Head of caudate nucleus (tissue), 42 donors: ENCODE results near the gene SOX30.
A peak's percentile ranks its signal among the peaks of the same experiment; 100 is the strongest.

Experiments used
- DNase-seq, 42 donors: peaks; one replicate each; pipeline versions ENCODE4 v3.0.0 to v3.0.0-alpha.2; 2020 to 2021; ENCODE audit warnings: mixed read lengths in 7 of 42
- intact Hi-C: fragments of 100-400 bp; cut with DNase I; formaldehyde crosslinking; loops from one replicate; pipeline ENCODE4 v1.15.0; 2022

The SOX30 gene

GRCh38 chr5:157668356-157668755 lies 16.1 kb upstream of the SOX30 start:
- no peak for DNase-seq
- intact Hi-C loops: no loop called here

- no peak for DNase-seq
- intact Hi-C loops: no loop called here
These were observed 13.3 kb upstream of the SOX30 start for GRCh38 chr5:157665467-157666070.

GRCh38 chr5:157659868-157660660 lies 7.8 kb upstream of the SOX30 start:
- intact Hi-C loops: no loop called here
- no peak for DNase-seq

GRCh38 chr5:157658893-157659292 lies 6.7 kb upstream of the SOX30 start:
- intact Hi-C loops: no loop called here

GRCh38 chr5:157657516-157657915 lies 5.3 kb upstream of the SOX30 start:
- intact Hi-C loops: no loop called here
- DNase-seq: no peak

More at GRCh38 chr5:157658893-157659292, 6.7 kb upstream of the SOX30 start:
- no peak for DNase-seq

- intact Hi-C loops: no loop called here
- DNase-seq: peak in 33 of 42 donors; percentile 18 to 72 (median 41)
These were observed 438 bp downstream of the SOX30 start for GRCh38 chr5:157651623-157652376.

GRCh38 chr5:157650991-157651611 lies 1.1 kb downstream of the SOX30 start:
- DNase-seq: no peak
- intact Hi-C loops: no loop called here

GRCh38 chr5:157649101-157649500 lies 3.1 kb downstream of the SOX30 start:
- intact Hi-C loops: no loop called here
- no peak for DNase-seq

- DNase-seq: no peak
- intact Hi-C loops: no loop called here
These were observed 3.8 kb downstream of the SOX30 start for GRCh38 chr5:157648275-157648990.

- DNase-seq: no peak
- intact Hi-C loops: no loop called here
These were observed 11.7 kb downstream of the SOX30 start for GRCh38 chr5:157640406-157641066.

GRCh38 chr5:157630341-157630740 lies 21.9 kb downstream of the SOX30 start:
- DNase-seq: no peak
- intact Hi-C loops: no loop called here

- DNase-seq: no peak
- intact Hi-C loops: no loop called here
These were observed 25.4 kb downstream of the SOX30 start for GRCh38 chr5:157626831-157627230.

GRCh38 chr5:157624144-157624543 lies 28.1 kb downstream of the SOX30 start:
- intact Hi-C loops: no loop called here
- no peak for DNase-seq

GRCh38 chr5:157620776-157621175 lies 31.5 kb downstream of the SOX30 start:
- intact Hi-C loops: no loop called here
- DNase-seq: no peak

- DNase-seq: no peak
- intact Hi-C loops: no loop called here
These were observed 34.0 kb downstream of the SOX30 start for GRCh38 chr5:157618191-157618765.

GRCh38 chr5:157616785-157617184 lies 35.5 kb downstream of the SOX30 start:
- DNase-seq: no peak
- intact Hi-C loops: no loop called here

- intact Hi-C loops: no loop called here
- DNase-seq: no peak
These were observed 38.6 kb downstream of the SOX30 start for GRCh38 chr5:157613385-157614245.
